Prostate gland (tissue), 2 donors: ENCODE measurements around the gene ALG6. TPM values are rescaled to one million over a fixed set of nuclear protein-coding genes. Genes with fewer than 3 reads are reported as not detected.

Source experiments
- DNase-seq: peaks from one replicate; pipeline ENCODE4 v3.0.0-alpha.2; 2019; ENCODE audit warnings: low spot score
- H3K27ac ChIP-seq, 2 donors: fragments of 200-600 bp; sonication (generic); 2 replicates each; pipeline ENCODE4 v1.5.1; 2017 to 2019
- H3K27me3 ChIP-seq: fragments of 200-600 bp; sonication (generic); replicated peaks from 2 replicates; pipeline ENCODE4 v1.5.1; 2019; ENCODE audit not compliant: insufficient read depth
- H3K36me3 ChIP-seq, 2 donors: fragments of 200-600 bp; sonication (generic); 1 replicate in 1 of 2; 2 replicates in 1 of 2; pipeline versions ENCODE4 v1.5.1 to v1.8.1; 2017 to 2019
- H3K4me1 ChIP-seq: fragments of 200-600 bp; sonication (generic); replicated peaks from 2 replicates; pipeline ENCODE4 v1.5.1; 2019
- H3K4me3 ChIP-seq, 2 donors: fragments of 200-600 bp; sonication (generic); 2 replicates each; pipeline ENCODE4 v1.5.1; 2017 to 2019
- H3K9me3 ChIP-seq: fragments of 200-600 bp; sonication (generic); 2 replicates; pipeline ENCODE4 v1.5.1; 2017
- CTCF ChIP-seq, 4 experiments: fragments of 200-600 bp in 2 of 4; fragments of 450-650 bp in 2 of 4; sonication (generic) in 2 of 4; IDR thresholded peaks; 1 replicate in 3 of 4; 2 replicates in 1 of 4; pipeline ENCODE4 v1.5.1; 2016 to 2019; ENCODE audit warnings: antibody characterized with exemption in 4 of 4, mild to moderate bottlenecking in 2 of 4, moderate library complexity in 2 of 4
- POLR2A ChIP-seq: fragments of 450-650 bp; IDR thresholded peaks from one replicate; pipeline ENCODE4 v1.6.1; 2016; ENCODE audit warnings: antibody characterized with exemption, mild to moderate bottlenecking
- POLR2AphosphoS5 ChIP-seq: sonication (generic); formaldehyde crosslinking; IDR thresholded peaks from one replicate; pipeline ENCODE4 v1.6.1; 2017; ENCODE audit warnings: antibody characterized with exemption
- WGBS: methylation state at CpG from one replicate; pipeline ENCODE4 v1.1.5; 2018; 5-methylcytosine and 5-hydroxymethylcytosine counted together
- intact Hi-C: fragments of 100-400 bp; cut with DNase I; formaldehyde crosslinking; loops from one replicate; pipeline ENCODE4 v1.14.2; 2022
- total RNA-seq, 2 donors: library from RNA; depleted of rRNA; stranded (reverse); fragments of >200 nt; gene quantifications; one replicate each; pipeline ENCODE4 v1.1.0, GENCODE V29; 2016

ALG6 gene
- total RNA-seq, 2 donors from 2014 or later = 10.2 to 17.6 TPM

GRCh38 chr1:63423649-63424048, 56.2 kb downstream of the ALG6 start:
- intact Hi-C loops = no loop called here
- WGBS = 94% methylated on average over 2 of the region's 2 CpGs
- no peaks in the 10 kb centered on the region for H3K27me3 ChIP-seq

GRCh38 chr1:63428815-63429214, 61.4 kb downstream of the ALG6 start:
- Histone ChIP-seq H3K4me1 (no peaks in the 10 kb centered on the region), H3K36me3 (no peaks in the 10 kb centered on the region), H3K4me3 (no peak overlapping the region), H3K27me3 (no peaks in the 10 kb centered on the region), H3K27ac (no peak overlapping the region), H3K9me3 (no peaks in the 10 kb centered on the region)
- DNase-seq = no peak
- intact Hi-C loops = no loop called here
- TF ChIP-seq POLR2A (no peak), POLR2AphosphoS5 (no peak), CTCF (IDR thresholded peaks at IDR 0.05) (no peak)

More at GRCh38 chr1:63423649-63424048, 56.2 kb downstream of the ALG6 start:
- H3K4me3 ChIP-seq = no peak overlapping the region
- no peak overlapping the region for H3K27ac ChIP-seq
- H3K36me3 ChIP-seq = no peaks in the 10 kb centered on the region
- H3K4me1 ChIP-seq = no peaks in the 10 kb centered on the region
- TF ChIP-seq POLR2AphosphoS5 (no peak), POLR2A (no peak), CTCF (IDR thresholded peaks at IDR 0.05) (no peak)
- no peak for DNase-seq
- no peaks in the 10 kb centered on the region for H3K9me3 ChIP-seq

- no peak overlapping the region for H3K27ac ChIP-seq
- no peak for DNase-seq
- H3K27me3 ChIP-seq = no peaks in the 10 kb centered on the region
- H3K4me1 ChIP-seq = no peaks in the 10 kb centered on the region
- intact Hi-C loops = no loop called here
- no peak overlapping the region for H3K4me3 ChIP-seq
- H3K36me3 ChIP-seq = no peaks in the 10 kb centered on the region
- no peaks in the 10 kb centered on the region for H3K9me3 ChIP-seq
- TF ChIP-seq POLR2AphosphoS5 (no peak), POLR2A (no peak), CTCF (IDR thresholded peaks at IDR 0.05) (no peak)
Observed at GRCh38 chr1:63429281-63429680, 61.9 kb downstream of the ALG6 start.

DNA sequence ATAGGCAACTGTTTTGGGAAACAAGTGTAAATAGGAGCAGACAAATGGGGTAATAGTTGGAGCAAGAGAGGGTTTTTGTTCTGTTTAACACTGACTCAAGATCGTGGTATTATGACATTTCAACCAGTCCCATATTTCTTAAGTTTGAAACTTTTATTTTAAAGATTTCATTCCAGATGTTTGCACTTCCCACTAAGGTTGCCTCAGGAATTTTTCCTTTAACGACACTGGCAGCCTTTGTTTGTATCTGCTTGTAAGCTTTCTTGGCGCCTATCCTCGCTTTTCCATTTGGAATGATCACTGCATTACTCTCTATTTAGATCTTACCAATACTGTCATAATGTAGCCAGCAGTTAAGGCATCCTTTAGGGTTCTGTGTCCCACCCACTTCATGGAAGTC, 67.7 kb downstream of the ALG6 start:
- intact Hi-C loops = no loop called here
- H3K36me3 ChIP-seq = no peaks in the 10 kb centered on the region
- no peak for TF ChIP-seq POLR2A
- no peak for TF ChIP-seq CTCF (IDR thresholded peaks at IDR 0.05)
- no peak for TF ChIP-seq POLR2AphosphoS5
- no peak for DNase-seq
- 67% methylated on average over 4 of the region's 4 CpGs for WGBS
- H3K27me3 ChIP-seq = no peaks in the 10 kb centered on the region
- H3K4me1 ChIP-seq = no peaks in the 10 kb centered on the region
- no peaks in the 10 kb centered on the region for H3K9me3 ChIP-seq
- no peak overlapping the region for H3K27ac ChIP-seq
- no peak overlapping the region for H3K4me3 ChIP-seq

GRCh38 chr1:63442141-63442475, 74.7 kb downstream of the ALG6 start:
- Histone ChIP-seq H3K27ac (no peak overlapping the region), H3K27me3 (no peaks in the 10 kb centered on the region), H3K4me1 (no peaks in the 10 kb centered on the region), H3K4me3 (no peak overlapping the region), H3K9me3 (no peaks in the 10 kb centered on the region), H3K36me3 (no peaks in the 10 kb centered on the region)
- intact Hi-C loops = no loop called here
- TF ChIP-seq CTCF (IDR thresholded peaks at IDR 0.05) = no peak
- TF ChIP-seq POLR2AphosphoS5 = no peak
- no peak for TF ChIP-seq POLR2A
- no peak for DNase-seq
